Cerebellar cortex (tissue), 1 donor: Measurements from ENCODE around the gene PSMD13.

Source experiments
- DNase-seq: peaks from one replicate; pipeline ENCODE4 v3.0.0-alpha.2; 2015; ENCODE audit warnings: low spot score

PSMD13 gene

DNA sequence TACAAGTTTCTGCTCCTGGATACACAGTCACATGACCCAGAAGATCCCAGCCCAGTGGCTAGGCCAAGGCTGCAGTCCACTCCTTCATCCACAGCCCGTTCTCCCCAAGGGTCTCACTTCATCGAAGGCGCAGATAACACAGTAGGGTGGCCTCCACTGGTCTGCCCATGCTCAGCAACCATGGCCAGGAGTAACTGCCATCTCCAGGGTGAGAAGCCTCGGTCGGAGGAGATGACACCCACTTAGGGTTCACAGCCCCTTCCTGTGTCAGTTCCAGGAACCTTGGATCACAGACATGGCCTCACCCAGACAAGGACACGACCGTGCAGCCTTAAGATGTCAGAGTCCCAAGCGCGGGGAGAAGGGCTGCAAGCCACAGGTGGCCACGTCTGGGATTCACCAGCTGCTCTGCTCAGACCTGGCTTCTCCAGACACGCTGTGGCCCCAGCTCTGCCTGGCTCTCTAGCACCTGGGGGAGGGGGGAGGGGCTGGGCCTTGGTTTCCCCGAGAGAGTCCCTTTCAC, 32.1 kb upstream of the PSMD13 start:
- no peak for DNase-seq

DNA sequence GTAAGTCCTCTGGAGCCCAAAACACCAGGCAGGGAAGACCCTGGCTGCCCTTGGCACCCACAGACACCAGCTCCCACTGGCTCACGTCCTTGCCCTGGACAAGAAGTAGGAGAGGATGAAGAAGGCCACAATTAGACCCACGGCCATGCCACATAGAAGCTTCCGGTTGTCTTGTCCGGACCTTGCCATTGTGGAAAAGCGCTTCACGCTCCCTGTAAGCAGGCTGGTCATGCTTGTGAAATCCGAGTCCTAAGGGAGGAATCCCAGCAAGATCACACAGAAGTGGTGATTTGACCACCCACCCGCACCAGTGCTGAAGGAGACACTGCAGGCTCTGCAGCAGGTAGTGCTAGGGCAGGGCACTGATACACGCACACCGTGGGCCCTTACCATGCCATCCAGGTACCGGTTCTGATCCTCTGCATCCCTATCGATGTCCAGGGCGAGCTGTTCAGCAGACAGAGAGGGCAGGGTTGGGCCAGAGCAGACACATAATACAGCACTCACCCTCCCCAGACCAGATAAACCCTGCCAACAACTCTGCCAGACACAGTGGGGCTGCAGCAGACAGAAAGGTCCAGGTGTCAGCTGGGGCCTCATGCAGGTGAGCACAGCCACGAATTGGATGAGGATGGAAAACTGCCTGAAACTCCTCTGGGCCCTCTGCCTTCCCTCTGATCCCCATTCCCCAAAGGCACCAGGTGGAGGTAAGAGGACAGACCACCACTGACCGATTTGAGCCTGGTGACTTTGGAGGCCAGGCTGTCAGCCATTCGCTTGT, 31.4 kb upstream of the PSMD13 start:
- DNase-seq, result no peak

- DNase-seq, result no peak
Observed at GRCh38 chr11:206002-206384, 30.8 kb upstream of the PSMD13 start.

GRCh38 chr11:206526-207207, 30.1 kb upstream of the PSMD13 start:
- no peak for DNase-seq

- DNase-seq, result peak; percentile 99
Observed at GRCh38 chr11:207208-207862, 29.4 kb upstream of the PSMD13 start, which contains the start of the genes BET1L and RIC8A. BET1L (minus strand) TSS chr11:207399; CDS start chr11:207321, 78 bp downstream. RIC8A (plus strand) TSS chr11:207708; CDS start chr11:208855, 1,147 bp downstream.

DNA sequence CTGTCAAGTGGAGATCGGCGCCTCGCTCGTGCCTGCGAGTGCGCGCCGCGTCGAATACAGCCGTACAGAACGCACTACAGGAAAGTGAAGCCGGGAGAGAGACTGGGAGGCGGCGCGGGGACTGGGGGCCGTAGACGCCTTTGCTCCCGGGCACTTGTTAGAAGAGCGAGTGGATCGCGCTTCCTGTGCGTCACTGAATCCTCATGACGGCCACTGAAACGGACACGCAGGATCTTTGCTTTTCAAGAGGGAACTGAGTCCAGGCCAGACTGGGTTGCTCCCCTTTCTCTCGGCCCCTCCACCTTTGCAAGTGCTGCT, 29.0 kb upstream of the PSMD13 start:
- no peak for DNase-seq

DNA sequence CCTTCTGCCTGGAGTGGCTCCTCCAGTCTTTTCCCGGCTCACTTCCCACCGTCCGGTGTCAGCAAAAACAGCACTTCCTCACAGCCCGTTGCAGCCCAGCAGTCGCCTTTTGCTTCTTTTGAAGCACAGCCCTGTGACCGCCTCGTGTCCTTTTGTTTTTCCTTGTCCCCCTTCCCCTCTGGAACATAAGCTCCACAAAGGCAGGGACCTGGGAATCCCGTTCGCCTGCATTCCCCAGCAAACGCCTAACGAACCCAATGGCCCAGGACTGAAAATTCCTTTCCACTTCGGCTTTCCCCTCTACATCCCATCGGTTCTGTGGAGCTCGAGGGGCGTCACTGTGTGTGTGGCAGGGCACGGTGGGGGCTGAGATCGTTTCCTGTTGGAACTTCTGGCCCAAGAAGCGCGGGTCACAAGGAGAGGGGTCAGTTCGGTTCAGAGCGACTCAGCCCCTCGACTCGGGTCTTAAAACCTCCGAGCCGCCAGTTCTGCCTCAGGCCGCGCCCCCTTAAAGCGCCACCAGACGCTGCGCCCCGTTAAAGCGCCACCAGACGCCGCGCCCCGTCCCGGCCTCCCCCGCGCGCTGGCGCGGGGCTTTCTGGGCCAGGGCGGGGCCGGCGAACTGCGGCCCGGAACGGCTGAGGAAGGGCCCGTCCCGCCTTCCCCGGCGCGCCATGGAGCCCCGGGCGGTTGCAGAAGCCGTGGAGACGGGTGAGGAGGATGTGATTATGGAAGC, 28.4 kb upstream of the PSMD13 start:
- peak; percentile 68 for DNase-seq

DNA sequence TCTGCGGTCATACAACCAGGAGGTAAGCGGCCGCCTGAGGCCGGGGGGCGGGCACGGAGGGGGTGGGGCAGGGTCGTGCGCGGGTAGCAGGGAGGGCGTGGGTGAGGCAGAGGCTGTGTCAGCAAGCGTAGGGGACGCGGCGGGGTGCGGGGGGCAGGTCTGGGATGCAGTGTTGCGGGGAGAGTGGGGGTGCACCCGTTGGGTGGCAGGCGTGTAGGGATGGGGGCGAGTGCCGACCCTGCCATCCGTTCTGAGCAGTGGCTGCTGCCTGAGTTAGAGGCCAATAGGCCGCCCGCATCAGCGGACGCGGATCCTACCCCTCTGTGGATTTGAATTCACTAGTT, 27.9 kb upstream of the PSMD13 start:
- DNase-seq, result no peak

GRCh38 chr11:209275-210121, 27.3 kb upstream of the PSMD13 start:
- no peak for DNase-seq

DNA sequence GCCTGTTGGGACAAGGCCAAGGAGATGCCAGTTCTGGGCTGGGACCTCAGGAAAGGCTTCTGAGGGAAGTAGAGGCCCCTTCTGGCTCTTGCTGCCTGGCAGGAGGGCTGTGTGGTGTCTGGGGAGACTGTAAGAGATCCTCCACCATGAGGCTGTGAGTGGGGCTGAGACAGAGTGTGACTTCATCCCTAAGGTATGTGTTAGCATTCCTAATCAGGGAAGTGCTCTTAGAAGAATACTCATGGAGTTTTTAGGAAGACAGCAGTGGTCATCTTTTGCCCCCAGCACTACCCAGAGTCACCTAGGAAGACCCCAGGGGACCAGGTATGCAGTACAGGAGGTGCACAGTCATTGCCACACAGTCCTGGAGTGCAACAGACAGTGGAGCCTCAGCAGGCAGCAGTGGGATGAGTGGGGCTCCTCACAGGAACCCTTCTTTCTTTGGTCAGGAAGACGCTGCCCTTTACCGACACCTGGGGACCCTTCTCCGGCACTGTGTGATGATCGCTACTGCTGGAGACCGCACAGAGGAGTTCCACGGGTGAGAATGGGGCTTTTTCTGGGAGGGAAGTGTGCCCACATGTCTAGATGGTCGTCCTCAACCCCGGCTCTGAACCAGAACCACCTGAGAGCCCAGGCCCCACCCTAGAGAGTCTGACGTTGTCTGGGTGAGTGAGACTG, 26.5 kb upstream of the PSMD13 start:
- no peak for DNase-seq

GRCh38 chr11:210803-211180, 26.0 kb upstream of the PSMD13 start:
- no peak for DNase-seq

- DNase-seq, result no peak
Observed at GRCh38 chr11:211295-211694, 25.5 kb upstream of the PSMD13 start.

GRCh38 chr11:211741-212140, 25.0 kb upstream of the PSMD13 start:
- no peak for DNase-seq

DNA sequence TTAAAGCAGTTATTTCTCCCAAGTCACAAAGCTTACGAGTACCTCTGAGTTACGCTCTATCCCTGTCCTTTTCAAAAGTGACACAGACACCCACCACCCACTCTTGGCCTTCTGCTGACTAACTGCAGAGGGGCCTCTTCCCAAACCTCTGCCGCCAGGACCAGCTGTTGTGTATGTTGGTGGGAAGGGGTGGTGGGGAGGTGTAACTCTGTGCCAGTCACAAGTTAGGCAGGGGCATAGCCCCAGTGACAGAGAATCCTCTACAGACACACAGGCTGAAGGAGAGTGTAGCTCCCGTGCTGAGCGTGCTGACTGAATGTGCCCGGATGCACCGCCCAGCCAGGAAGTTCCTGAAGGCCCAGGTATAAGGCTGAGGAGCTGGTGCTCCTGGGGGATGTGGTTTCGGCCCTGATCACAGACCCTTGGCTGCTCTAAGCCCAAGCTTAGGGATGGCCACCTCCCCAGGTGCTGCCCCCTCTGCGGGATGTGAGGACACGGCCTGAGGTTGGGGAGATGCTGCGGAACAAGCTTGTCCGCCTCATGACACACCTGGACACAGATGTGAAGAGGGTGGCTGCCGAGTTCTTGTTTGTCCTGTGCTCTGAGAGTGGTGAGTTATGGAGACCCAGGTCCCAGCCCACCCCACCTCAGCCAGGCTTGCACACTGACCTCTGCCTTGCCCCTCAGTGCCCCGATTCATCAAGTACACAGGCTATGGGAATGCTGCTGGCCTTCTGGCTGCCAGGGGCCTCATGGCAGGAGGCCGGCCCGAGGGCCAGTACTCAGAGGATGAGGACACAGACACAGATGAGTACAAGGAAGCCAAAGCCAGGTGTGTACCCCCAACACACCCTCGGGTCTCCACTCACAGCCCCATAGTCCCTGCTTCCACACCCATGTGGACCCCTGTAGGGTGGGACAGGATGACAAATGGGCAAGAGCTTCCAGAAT, 24.4 kb upstream of the PSMD13 start:
- DNase-seq, result no peak

DNA sequence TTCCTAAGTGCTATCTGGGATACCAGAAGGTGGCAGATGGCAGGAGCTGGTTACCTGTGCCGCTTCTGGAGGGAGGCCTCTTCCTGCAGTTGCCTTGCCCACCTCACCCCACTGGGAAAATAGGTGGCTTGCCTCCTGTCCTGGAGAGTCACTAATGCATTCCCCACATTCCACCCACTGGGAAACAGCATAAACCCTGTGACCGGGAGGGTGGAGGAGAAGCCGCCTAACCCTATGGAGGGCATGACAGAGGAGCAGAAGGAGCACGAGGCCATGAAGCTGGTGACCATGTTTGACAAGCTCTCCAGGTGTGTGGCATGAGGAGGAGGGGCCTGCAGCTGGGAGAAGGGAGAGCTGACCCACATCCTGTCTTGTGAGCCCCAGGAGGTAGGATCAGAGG, 23.7 kb upstream of the PSMD13 start:
- no peak for DNase-seq

DNA sequence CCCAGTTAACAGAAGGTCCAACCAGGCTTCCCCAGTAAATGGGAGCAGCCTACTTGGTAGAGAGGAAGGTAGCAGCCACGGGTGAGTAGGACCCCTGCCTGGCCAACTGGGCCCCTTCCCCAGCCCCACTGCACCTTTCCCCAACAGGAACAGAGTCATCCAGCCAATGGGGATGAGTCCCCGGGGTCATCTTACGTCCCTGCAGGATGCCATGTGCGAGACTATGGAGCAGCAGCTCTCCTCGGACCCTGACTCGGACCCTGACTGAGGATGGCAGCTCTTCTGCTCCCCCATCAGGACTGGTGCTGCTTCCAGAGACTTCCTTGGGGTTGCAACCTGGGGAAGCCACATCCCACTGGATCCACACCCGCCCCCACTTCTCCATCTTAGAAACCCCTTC, 22.7 kb upstream of the PSMD13 start:
- DNase-seq, result no peak

DNA sequence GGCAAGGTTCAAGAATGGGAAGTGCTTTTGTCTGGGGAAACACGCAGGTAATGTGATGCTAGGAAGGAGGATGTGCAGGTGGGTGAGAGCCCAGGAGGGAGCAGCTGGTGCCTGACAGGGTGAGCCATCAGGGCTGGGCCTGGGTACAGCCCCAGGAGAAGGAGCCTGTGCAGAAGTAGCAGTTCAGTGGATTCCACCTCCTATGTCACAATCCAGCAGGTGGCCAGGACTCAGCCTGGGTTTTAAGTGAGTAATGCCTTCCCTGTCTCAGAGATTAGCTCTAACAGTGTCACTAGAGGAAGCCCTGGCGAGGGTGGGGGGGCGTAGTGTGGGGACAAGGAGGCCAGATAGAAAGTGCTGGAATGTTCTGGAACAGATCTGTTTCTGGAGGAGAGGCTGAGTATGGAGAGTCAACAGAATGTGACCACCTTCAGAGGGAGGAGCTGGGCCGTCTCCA, 21.2 kb upstream of the PSMD13 start:
- no peak for DNase-seq

GRCh38 chr11:216081-216974, 20.4 kb upstream of the PSMD13 start:
- DNase-seq, result no peak

DNA sequence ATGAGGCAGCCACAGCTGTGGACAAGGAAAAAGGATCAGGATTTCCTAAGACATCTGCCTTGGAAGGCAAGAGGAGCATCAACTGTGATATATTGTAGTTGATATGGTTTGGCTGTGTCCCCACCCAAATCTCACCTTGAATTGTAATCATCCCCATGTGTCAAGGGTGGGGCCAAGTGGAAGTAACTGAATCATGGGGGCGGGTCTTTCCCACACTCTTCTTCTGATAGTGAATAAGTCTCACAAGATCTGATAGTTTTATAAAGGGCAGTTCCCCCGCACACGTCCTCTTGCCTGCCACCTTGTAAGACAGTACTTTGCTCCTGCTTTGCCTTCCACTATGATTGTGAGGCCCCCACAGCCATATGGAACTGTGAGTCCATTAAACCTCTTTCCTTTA, 19.1 kb upstream of the PSMD13 start:
- no peak for DNase-seq
